ENCODE data around the gene GPC1. TPM values are rescaled to one million over a fixed set of nuclear protein-coding genes. Genes with fewer than 3 reads are reported as not detected.

GPC1 gene
- total and polyA plus RNA-seq, 2 donors (not counting 1 experiment from before 2014, with no cell fraction given), result 1.2 to 3.3 TPM

DNA sequence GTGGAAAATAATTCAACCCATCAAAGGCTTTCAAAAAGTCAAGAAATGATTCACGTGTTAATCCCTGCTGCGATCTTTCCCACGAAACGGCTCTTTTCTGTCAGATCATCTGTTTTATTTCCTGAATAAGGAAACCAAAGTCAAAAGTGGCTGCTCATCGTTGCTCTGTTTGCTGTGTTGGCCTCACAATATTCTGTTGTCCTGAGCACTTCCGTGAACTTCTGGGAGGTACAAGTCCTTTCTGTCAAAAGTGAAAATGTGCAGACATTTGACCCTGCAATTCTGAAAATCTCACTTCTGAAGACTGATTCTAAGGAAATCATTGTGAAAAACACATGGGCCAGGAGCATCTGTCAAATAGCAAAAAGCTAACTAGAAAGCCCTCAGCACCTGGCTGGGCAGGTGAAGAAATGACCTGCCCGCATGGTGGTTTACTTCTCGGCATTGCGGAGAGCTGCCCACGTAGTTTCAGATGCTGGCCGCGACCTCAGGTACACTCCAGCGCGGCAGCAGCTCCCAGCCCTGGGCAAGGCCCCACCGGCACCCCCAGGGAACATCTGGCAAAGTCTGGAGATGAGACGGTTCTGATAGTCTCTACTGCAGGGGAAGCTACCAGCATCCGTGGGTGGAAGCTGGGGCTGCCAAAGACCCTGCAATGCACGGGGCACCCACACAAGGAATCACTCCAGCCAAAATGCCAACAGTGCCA lies 31.9 kb upstream of the GPC1 start:
- Histone ChIP-seq H3K27me3 (replicated peaks in 1 of 4; ENCODE audit: control extremely low read depth in 1 of 4, control insufficient read depth in 3 of 4, insufficient read depth in 4 of 4, low read length in 3 of 4) (no peaks in the 10 kb centered on the region), H3K9me3 (ENCODE audit: control extremely low read depth in 1 of 3, control insufficient read depth in 2 of 3, insufficient read depth in 1 of 3, low read length in 2 of 3) (no peaks in the 10 kb centered on the region), H2AFZ (ENCODE audit: insufficient read depth, low read depth, low read length, poor library complexity, severe bottlenecking) (no peak overlapping the region), H3K4me2 (replicated peaks; ENCODE audit: low read depth, low read length, poor library complexity, severe bottlenecking) (no peak overlapping the region), H4K20me1 (ENCODE audit: control insufficient read depth, insufficient read depth, low read length, poor library complexity, severe bottlenecking) (no peaks in the 10 kb centered on the region), H3K4me1 (ENCODE audit: control insufficient read depth in 2 of 2, insufficient read depth in 2 of 2, low read length in 2 of 2) (no peaks in the 10 kb centered on the region), H3K4me3 (ENCODE audit: control extremely low read depth in 1 of 5, extremely low read depth in 1 of 5, insufficient read depth in 1 of 5, low read depth in 2 of 5, low read length in 4 of 5) (no peak overlapping the region), H3K79me2 (ENCODE audit: control insufficient read depth, insufficient read depth, low read length) (no peaks in the 10 kb centered on the region), H3K9ac (ENCODE audit: low read length) (no peak overlapping the region), H3K36me3 (replicated peaks in 1 of 2; ENCODE audit: control extremely low read depth in 1 of 2, control insufficient read depth in 1 of 2, extremely low read depth in 1 of 2, insufficient read depth in 2 of 2, low read length in 1 of 2) (no peaks in the 10 kb centered on the region), H3K27ac (ENCODE audit: low read length in 2 of 2) (no peak overlapping the region)
- intact Hi-C loops (cut with micrococcal nuclease), result no loop called here
- no peak for ATAC-seq (ENCODE audit: low read depth)
- TF ChIP-seq, protein P1, sequence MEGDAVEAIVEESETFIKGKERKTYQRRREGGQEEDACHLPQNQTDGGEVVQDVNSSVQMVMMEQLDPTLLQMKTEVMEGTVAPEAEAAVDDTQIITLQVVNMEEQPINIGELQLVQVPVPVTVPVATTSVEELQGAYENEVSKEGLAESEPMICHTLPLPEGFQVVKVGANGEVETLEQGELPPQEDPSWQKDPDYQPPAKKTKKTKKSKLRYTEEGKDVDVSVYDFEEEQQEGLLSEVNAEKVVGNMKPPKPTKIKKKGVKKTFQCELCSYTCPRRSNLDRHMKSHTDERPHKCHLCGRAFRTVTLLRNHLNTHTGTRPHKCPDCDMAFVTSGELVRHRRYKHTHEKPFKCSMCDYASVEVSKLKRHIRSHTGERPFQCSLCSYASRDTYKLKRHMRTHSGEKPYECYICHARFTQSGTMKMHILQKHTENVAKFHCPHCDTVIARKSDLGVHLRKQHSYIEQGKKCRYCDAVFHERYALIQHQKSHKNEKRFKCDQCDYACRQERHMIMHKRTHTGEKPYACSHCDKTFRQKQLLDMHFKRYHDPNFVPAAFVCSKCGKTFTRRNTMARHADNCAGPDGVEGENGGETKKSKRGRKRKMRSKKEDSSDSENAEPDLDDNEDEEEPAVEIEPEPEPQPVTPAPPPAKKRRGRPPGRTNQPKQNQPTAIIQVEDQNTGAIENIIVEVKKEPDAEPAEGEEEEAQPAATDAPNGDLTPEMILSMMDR (IDR thresholded peaks at IDR 0.05), result no peak
- TF ChIP-seq EZH2 (IDR thresholded peaks at IDR 0.05; ENCODE audit: borderline replicate concordance, insufficient read depth, low read depth, low read length, poor library complexity, severe bottlenecking), result no peak
- Mint-ChIP-seq H3K4me1 (no peaks in the 10 kb centered on the region), H3K27ac (no peak overlapping the region), H3K4me3 (no peak overlapping the region), H3K9me3 (ENCODE audit: insufficient read depth) (no peaks in the 10 kb centered on the region), H3K27me3 (peaks cover 11% of the 10 kb centered on the region)
- CTCF ChIA-PET, result no interaction called here
- 73% methylated on average over 18 of the region's 18 CpGs for WGBS (ENCODE audit: insufficient coverage)
- POLR2A ChIA-PET, result no interaction called here
- DNase-seq, result no peak

- H3K27ac Mint-ChIP-seq, result no peak overlapping the region
- H3K27me3 Mint-ChIP-seq, result peaks cover 11% of the 10 kb centered on the region
- Histone ChIP-seq H3K4me2 (replicated peaks; ENCODE audit: low read depth, low read length, poor library complexity, severe bottlenecking) (no peak overlapping the region), H3K27ac (ENCODE audit: low read length in 2 of 2) (no peak overlapping the region), H3K9ac (ENCODE audit: low read length) (no peak overlapping the region), H3K27me3 (replicated peaks in 1 of 4; ENCODE audit: control extremely low read depth in 1 of 4, control insufficient read depth in 3 of 4, insufficient read depth in 4 of 4, low read length in 3 of 4) (no peaks in the 10 kb centered on the region), H3K79me2 (ENCODE audit: control insufficient read depth, insufficient read depth, low read length) (no peaks in the 10 kb centered on the region), H3K9me3 (ENCODE audit: control extremely low read depth in 1 of 3, control insufficient read depth in 2 of 3, insufficient read depth in 1 of 3, low read length in 2 of 3) (no peaks in the 10 kb centered on the region), H3K4me3 (ENCODE audit: control extremely low read depth in 1 of 5, extremely low read depth in 1 of 5, insufficient read depth in 1 of 5, low read depth in 2 of 5, low read length in 4 of 5) (no peak overlapping the region), H2AFZ (ENCODE audit: insufficient read depth, low read depth, low read length, poor library complexity, severe bottlenecking) (no peak overlapping the region), H3K4me1 (ENCODE audit: control insufficient read depth in 2 of 2, insufficient read depth in 2 of 2, low read length in 2 of 2) (no peaks in the 10 kb centered on the region), H4K20me1 (ENCODE audit: control insufficient read depth, insufficient read depth, low read length, poor library complexity, severe bottlenecking) (no peaks in the 10 kb centered on the region), H3K36me3 (replicated peaks in 1 of 2; ENCODE audit: control extremely low read depth in 1 of 2, control insufficient read depth in 1 of 2, extremely low read depth in 1 of 2, insufficient read depth in 2 of 2, low read length in 1 of 2) (no peaks in the 10 kb centered on the region)
- H3K4me1 Mint-ChIP-seq, result no peaks in the 10 kb centered on the region
- POLR2A ChIA-PET, result no interaction called here
- CTCF ChIA-PET, result no interaction called here
- no peak for TF ChIP-seq EZH2 (IDR thresholded peaks at IDR 0.05; ENCODE audit: borderline replicate concordance, insufficient read depth, low read depth, low read length, poor library complexity, severe bottlenecking)
- TF ChIP-seq, protein P1 (IDR thresholded peaks at IDR 0.05), result no peak
- 98% methylated on average over 18 of the region's 18 CpGs for WGBS (ENCODE audit: insufficient coverage)
- intact Hi-C loops (cut with micrococcal nuclease), result no loop called here
- DNase-seq (no peak), ATAC-seq (ENCODE audit: low read depth) (no peak)
- H3K9me3 Mint-ChIP-seq (ENCODE audit: insufficient read depth), result no peaks in the 10 kb centered on the region
- H3K4me3 Mint-ChIP-seq, result no peak overlapping the region
These were observed 31.1 kb upstream of the GPC1 start for GRCh38 chr2:240404174-240404852.
